HL-60/S4 treated with retinoic acid at 250 ng/mL for 4 days and 3 days (cell line): ENCODE data around the gene GABRR2.

ENCODE experiments used
- in situ Hi-C: fragments of 300-500 bp; cut with MboI; formaldehyde crosslinking; loops from 2 replicates; pipeline ENCODE4 v1.7.0; 2022; ENCODE audit warnings: low sequenced_read_pairs

Gene GABRR2

DNA sequence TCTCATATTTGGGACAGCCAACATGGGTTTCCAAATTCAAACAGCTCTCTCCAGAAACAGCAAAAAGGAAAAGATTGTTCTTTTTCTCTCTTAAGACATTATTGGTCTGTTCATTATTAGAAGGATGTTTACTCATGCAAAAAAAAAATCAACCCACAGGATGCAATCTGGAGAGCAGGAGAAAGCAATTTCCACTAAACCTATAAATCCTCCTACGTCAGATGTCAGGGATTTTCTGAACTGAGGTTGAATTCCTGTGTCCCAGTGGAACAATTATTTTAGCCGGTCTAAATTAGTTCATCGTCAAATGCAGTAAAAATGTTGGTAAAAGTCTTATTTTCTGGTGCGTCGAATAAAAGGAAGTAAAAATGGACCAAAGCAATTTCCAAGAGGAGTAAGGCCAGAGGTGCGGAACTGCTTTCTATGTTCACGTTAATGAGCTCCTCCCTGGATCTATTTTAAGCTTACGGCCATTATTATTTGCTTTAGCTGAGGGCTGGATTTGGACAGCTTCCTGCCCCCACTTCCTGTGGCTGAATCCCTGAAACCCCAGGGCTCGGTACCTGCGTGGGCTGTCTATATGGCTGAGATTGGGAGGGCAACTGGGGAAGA is 97.7 kb downstream of the GABRR2 start, which contains the start of gene GABRR1:
GABRR1 (minus strand) TSS at position 60 of the 612 bp plus-strand sequence; CDS start at position 24, 36 bp downstream.
- in situ Hi-C loops = no loop called here

DNA sequence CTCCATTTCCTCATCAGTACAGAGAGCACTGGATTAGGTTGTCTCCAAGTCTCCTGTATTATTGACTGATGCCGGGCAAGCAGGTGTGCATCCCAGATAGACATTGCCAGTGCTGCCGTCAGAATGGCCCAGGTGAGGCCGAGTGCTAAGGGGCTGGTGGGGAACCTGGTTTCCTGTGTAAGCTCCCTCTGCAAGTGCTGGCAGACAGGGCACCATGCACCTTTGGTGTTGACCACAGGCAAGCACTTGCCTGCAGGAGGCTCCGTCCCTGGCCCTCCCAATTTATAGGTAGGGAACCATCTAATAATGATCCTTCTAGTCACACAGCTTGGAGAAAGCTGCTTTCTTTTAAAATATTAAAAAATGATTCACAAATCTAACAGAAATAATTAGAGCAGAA is 98.7 kb downstream of the GABRR2 start:
- in situ Hi-C loops = no loop called here

DNA sequence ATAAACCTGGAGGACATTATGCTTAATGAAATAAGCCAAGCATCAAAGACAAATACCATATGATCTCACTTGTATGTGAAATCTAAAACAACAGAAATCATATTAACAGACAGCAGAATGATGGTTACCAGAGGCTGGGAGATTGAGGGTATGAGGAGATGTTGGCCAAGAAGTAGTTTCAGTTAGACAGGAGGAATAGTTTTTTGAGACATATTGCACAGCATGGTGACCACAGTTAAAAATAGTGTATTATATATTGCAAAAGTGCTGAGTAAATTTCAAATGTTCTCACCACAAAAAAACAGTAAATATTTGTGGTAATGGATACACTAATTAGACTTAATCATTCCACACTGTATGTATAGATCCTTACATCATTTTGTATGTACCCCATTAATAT is 99.7 kb downstream of the GABRR2 start:
- in situ Hi-C loops = no loop called here

DNA sequence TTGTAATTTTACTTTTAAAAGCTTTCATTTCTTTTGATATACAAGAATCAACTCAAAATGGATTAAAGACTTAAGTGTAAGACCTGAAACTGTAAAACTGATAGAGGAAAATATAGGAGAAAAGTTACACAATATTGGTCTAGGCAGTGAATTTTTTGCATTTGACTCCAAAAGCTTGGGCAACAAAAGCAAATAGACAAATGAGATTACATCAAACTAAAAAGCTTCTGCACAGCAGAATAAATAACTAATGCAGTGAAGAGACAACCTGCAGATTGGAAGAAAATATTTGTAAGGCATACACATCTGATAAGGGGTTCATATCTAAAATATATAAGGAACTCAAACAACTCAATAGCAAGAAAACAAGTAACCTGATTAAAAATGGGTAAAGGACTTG is 100.9 kb downstream of the GABRR2 start:
- in situ Hi-C loops = no loop called here

DNA sequence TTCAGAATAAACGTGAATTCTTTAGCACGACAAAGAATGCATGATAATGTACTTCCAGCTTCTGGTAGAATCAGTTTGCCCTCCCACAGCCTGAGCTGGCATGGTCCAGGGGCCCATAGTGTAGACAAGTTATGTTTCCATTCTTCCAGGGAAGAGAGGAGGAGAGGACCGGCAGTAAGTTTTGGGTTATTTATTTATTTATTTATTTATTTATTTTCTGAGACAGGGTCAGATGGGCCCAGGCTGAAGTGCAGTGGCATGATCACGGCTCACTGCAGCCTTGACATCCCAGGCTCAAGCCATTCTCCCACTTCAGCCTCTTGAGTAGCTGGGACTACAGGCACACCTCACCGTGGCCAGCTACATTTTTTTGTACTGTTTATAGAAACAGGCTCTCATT is 102.6 kb downstream of the GABRR2 start:
- in situ Hi-C loops = no loop called here

DNA sequence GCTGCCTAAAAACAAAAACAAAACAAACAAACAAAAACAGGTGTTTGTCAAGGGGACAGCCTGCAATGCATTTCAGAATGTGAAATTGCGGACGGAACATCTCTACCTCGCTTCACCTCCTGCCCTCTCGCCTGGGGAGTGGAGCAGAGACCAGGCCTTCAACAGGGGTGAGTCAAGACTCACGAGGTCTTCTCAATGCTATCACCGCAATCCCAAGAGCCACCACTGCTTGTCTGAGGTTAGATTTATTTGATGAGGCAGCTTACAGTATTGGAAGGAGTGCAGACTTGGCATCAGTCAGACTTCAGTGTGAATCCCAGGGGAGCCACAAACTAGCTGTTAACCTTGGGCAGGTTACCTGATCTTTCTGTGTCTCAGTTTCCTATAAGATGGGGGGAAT is 105.6 kb downstream of the GABRR2 start:
- in situ Hi-C loops = no loop called here

DNA sequence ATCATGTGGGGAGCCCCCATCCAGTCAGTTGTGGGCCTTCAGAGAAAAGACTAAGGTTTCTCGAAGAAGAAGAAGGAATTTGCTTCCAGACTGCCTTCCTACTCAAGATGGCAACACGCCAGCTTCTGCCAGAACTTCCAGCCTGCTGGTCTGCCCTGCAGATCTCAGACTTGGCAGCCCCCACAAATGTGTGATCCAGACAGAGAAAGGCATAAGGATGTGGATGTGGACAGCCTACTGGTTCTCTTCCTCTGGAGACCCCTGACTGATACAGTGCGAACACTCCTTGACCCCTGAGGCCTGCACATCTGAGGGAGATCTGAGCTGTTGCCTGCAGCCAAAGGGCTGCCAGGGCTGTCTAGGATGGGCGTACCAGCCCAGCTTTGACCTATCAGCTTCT is 106.5 kb downstream of the GABRR2 start:
- in situ Hi-C loops = no loop called here
